LNCAP (cell line): ENCODE data around the gene CXCL13.

ENCODE experiments used
- CTCF ChIP-seq: fragments of 450-650 bp; IDR thresholded peaks from 2 replicates; pipeline ENCODE4 v1.5.1; 2017; ENCODE audit warnings: mild to moderate bottlenecking

Gene CXCL13

GRCh38 chr4:77631276-77631675 is 25.7 kb downstream of the CXCL13 start:
- TF ChIP-seq CTCF = no peak

- TF ChIP-seq CTCF = no peak
Measured at GRCh38 chr4:77634132-77634785, 28.6 kb downstream of the CXCL13 start.

GRCh38 chr4:77635246-77635645 is 29.6 kb downstream of the CXCL13 start:
- TF ChIP-seq CTCF = no peak

- TF ChIP-seq CTCF = no peak
Measured at GRCh38 chr4:77635876-77636275, 30.3 kb downstream of the CXCL13 start.

GRCh38 chr4:77636902-77637301 is 31.3 kb downstream of the CXCL13 start:
- TF ChIP-seq CTCF = no peak

GRCh38 chr4:77650787-77651186 is 45.2 kb downstream of the CXCL13 start:
- TF ChIP-seq CTCF = no peak

- no peak for TF ChIP-seq CTCF
Measured at GRCh38 chr4:77651820-77652219, 46.2 kb downstream of the CXCL13 start.
